SK-N-SH treated with all-trans-retinoic acid at 6 μM for 48 hours (cell line): ENCODE measurements around the gene CLEC4C.

Experiments used
- BACH2 ChIP-seq: fragments of 250-450 bp; sonication (Bioruptor Pico); IDR thresholded peaks from 2 replicates; pipeline ENCODE4 v1.9.0; 2021; ENCODE audit warnings: mild to moderate bottlenecking, borderline replicate concordance
- CREB5 ChIP-seq: fragments of 250-450 bp; sonication (Bioruptor Pico); IDR thresholded peaks from 2 replicates; pipeline ENCODE4 v1.5.1; 2020; ENCODE audit warnings: low read depth, mild to moderate bottlenecking, moderate library complexity
- PATZ1 ChIP-seq: fragments of 250-450 bp; sonication (Bioruptor Pico); IDR thresholded peaks from 2 replicates; pipeline ENCODE4 v1.8.0; 2020; ENCODE audit warnings: mild to moderate bottlenecking, moderate library complexity, borderline replicate concordance
- POU6F1 ChIP-seq: fragments of 250-450 bp; sonication (Bioruptor Pico); IDR thresholded peaks from 2 replicates; pipeline ENCODE4 v1.8.0; 2021; ENCODE audit warnings: low read depth, mild to moderate bottlenecking, moderate library complexity, borderline replicate concordance
- RARB ChIP-seq: fragments of 250-450 bp; sonication (Bioruptor Pico); IDR thresholded peaks from 2 replicates; pipeline ENCODE4 v1.8.0; 2021; ENCODE audit warnings: mild to moderate bottlenecking, moderate library complexity
- ZC3H10 ChIP-seq: fragments of 250-450 bp; sonication (Bioruptor Pico); IDR thresholded peaks from 2 replicates; pipeline ENCODE4 v1.5.1; 2021; ENCODE audit warnings: mild to moderate bottlenecking, moderate library complexity
- ZFP3 ChIP-seq: fragments of 250-450 bp; sonication (Bioruptor Pico); IDR thresholded peaks from 2 replicates; pipeline ENCODE4 v1.5.0; 2020; ENCODE audit warnings: mild to moderate bottlenecking, moderate library complexity
- TF ChIP-seq, protein P1 (sequence below): fragments of 250-450 bp; sonication (Bioruptor Pico); IDR thresholded peaks from 2 replicates; pipeline ENCODE4 v1.5.0; 2020; ENCODE audit warnings: mild to moderate bottlenecking, moderate library complexity
- TF ChIP-seq, protein P2 (sequence below): fragments of 250-450 bp; sonication (Bioruptor Pico); IDR thresholded peaks from 2 replicates; pipeline ENCODE4 v1.5.1; 2021; ENCODE audit warnings: mild to moderate bottlenecking, moderate library complexity

GRCh38 chr12:7694556-7695236, 52.5 kb downstream of the CLEC4C start:
- TF ChIP-seq ZC3H10: no peak
- TF ChIP-seq, protein P1, sequence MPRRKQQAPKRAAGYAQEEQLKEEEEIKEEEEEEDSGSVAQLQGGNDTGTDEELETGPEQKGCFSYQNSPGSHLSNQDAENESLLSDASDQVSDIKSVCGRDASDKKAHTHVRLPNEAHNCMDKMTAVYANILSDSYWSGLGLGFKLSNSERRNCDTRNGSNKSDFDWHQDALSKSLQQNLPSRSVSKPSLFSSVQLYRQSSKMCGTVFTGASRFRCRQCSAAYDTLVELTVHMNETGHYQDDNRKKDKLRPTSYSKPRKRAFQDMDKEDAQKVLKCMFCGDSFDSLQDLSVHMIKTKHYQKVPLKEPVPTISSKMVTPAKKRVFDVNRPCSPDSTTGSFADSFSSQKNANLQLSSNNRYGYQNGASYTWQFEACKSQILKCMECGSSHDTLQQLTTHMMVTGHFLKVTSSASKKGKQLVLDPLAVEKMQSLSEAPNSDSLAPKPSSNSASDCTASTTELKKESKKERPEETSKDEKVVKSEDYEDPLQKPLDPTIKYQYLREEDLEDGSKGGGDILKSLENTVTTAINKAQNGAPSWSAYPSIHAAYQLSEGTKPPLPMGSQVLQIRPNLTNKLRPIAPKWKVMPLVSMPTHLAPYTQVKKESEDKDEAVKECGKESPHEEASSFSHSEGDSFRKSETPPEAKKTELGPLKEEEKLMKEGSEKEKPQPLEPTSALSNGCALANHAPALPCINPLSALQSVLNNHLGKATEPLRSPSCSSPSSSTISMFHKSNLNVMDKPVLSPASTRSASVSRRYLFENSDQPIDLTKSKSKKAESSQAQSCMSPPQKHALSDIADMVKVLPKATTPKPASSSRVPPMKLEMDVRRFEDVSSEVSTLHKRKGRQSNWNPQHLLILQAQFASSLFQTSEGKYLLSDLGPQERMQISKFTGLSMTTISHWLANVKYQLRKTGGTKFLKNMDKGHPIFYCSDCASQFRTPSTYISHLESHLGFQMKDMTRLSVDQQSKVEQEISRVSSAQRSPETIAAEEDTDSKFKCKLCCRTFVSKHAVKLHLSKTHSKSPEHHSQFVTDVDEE (CRISPR knock-in tag): no peak
- TF ChIP-seq PATZ1 (CRISPR knock-in tag): no peak
- TF ChIP-seq POU6F1: no peak
- TF ChIP-seq, protein P2, sequence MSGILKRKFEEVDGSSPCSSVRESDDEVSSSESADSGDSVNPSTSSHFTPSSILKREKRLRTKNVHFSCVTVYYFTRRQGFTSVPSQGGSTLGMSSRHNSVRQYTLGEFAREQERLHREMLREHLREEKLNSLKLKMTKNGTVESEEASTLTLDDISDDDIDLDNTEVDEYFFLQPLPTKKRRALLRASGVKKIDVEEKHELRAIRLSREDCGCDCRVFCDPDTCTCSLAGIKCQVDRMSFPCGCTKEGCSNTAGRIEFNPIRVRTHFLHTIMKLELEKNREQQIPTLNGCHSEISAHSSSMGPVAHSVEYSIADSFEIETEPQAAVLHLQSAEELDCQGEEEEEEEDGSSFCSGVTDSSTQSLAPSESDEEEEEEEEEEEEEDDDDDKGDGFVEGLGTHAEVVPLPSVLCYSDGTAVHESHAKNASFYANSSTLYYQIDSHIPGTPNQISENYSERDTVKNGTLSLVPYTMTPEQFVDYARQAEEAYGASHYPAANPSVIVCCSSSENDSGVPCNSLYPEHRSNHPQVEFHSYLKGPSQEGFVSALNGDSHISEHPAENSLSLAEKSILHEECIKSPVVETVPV (CRISPR knock-in tag): no peak
- TF ChIP-seq ZFP3 (CRISPR knock-in tag): no peak
- TF ChIP-seq CREB5 (CRISPR knock-in tag): no peak
- no peak for TF ChIP-seq RARB (CRISPR knock-in tag)
- no peak for TF ChIP-seq BACH2 (CRISPR knock-in tag)
